HG03571 (cell line): Measurements from ENCODE around the gene CCDC89.
A peak's percentile ranks its signal among the peaks of the same experiment; 100 is the strongest.
"Not testable (repeated sequence)": the region's sequence is repeated elsewhere in the genome, so short reads cannot be mapped to it uniquely, and the experiment has no call there.

Experiments
- ATAC-seq: cut with Tn5 transposase; IDR thresholded peaks from one replicate; pipeline ENCODE4 v1.9.1; 2021; ENCODE audit not compliant: unreplicated experiment

CCDC89 gene

GRCh38 chr11:85694385-85694980 lies 8.5 kb upstream of the CCDC89 start:
- no peak for ATAC-seq

GRCh38 chr11:85685125-85685819 lies 723 bp downstream of the CCDC89 start:
- no peak for ATAC-seq

- ATAC-seq: peak; percentile 81
These were observed 3.4 kb downstream of the CCDC89 start for GRCh38 chr11:85682330-85683305.

GRCh38 chr11:85680897-85681296 lies 5.1 kb downstream of the CCDC89 start:
- ATAC-seq: no peak

GRCh38 chr11:85679576-85679975 lies 6.4 kb downstream of the CCDC89 start:
- no peak for ATAC-seq

GRCh38 chr11:85673393-85673792 lies 12.6 kb downstream of the CCDC89 start:
- no peak for ATAC-seq

GRCh38 chr11:85672105-85672902 lies 13.7 kb downstream of the CCDC89 start:
- no peak for ATAC-seq

GRCh38 chr11:85670949-85671663 lies 14.9 kb downstream of the CCDC89 start:
- ATAC-seq: not testable (repeated sequence)

GRCh38 chr11:85668157-85668556 lies 17.8 kb downstream of the CCDC89 start:
- no peak for ATAC-seq

- no peak for ATAC-seq
These were observed 19.3 kb downstream of the CCDC89 start for GRCh38 chr11:85666687-85667086.

- ATAC-seq: no peak
These were observed 20.3 kb downstream of the CCDC89 start for GRCh38 chr11:85665733-85666132.

GRCh38 chr11:85664615-85665481 lies 21.1 kb downstream of the CCDC89 start, which contains the start of gene CREBZF:
CREBZF (minus strand) TSS chr11:85665129; CDS start chr11:85664875, 254 bp downstream.
- ATAC-seq: peak; percentile 88

GRCh38 chr11:85663753-85664614 lies 22.0 kb downstream of the CCDC89 start:
- peak; percentile 65 for ATAC-seq

- no peak for ATAC-seq
These were observed 22.8 kb downstream of the CCDC89 start for GRCh38 chr11:85663080-85663752.

GRCh38 chr11:85661972-85662664 lies 23.9 kb downstream of the CCDC89 start:
- no peak for ATAC-seq

GRCh38 chr11:85658180-85658579 lies 27.8 kb downstream of the CCDC89 start:
- ATAC-seq: no peak

- no peak for ATAC-seq
These were observed 29.2 kb downstream of the CCDC89 start for GRCh38 chr11:85656777-85657176.
